Measurements from ENCODE around the gene PACS1.

Gene PACS1

DNA sequence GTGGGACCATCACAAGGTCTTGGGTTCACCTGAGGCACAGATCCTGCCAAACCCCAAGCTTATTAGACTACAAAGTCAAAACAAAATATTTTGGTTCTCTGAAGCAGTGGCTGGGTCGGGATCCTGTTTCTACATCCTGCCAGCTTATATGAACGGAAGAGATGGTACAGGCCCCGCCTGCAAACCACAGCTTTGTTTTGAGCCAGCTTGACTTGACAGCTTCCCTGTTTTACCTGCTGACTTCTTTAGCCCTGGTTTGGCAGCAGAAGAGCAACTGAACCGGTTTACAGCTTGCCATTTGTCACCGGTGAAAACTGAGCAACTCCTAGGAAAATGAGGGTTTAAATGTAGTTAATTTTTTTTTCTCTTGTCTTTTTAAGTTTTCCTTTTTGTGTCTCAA lies 11.4 kb downstream of the PACS1 start:
- Histone ChIP-seq H2BK120ac (ENCODE audit: low read depth, low read length) (no peak overlapping the region), H3K4me2 (ENCODE audit: low read length) (no peak overlapping the region), H2BK15ac (replicated peaks; ENCODE audit: low read depth) (no peak overlapping the region), H4K8ac (ENCODE audit: low read depth, low read length) (no peak overlapping the region), H4K5ac (ENCODE audit: low read length) (no peak overlapping the region), H3K23ac (ENCODE audit: low read length) (no peak overlapping the region), H3K36me3 (ENCODE audit: control insufficient read depth, insufficient read depth, low read length) (no peaks in the 10 kb centered on the region), H3K4ac (ENCODE audit: low read depth, low read length) (no peak overlapping the region), H3K79me1 (ENCODE audit: low read length) (peaks cover 26% of the 10 kb centered on the region), H2BK5ac (ENCODE audit: low read length) (no peak overlapping the region), H3K56ac (ENCODE audit: low read length) (no peak overlapping the region), H3K79me2 (ENCODE audit: control insufficient read depth, insufficient read depth, low read length) (peaks cover 15% of the 10 kb centered on the region), H2AK5ac (ENCODE audit: low read length) (no peak overlapping the region), H3K9ac (ENCODE audit: low read length) (no peak overlapping the region), H3K18ac (ENCODE audit: low read length) (no peak overlapping the region), H3K4me3 (ENCODE audit: low read length) (no peak overlapping the region), H3K4me1 (ENCODE audit: control insufficient read depth, low read depth, low read length) (peaks cover 2% of the 10 kb centered on the region), H3K27me3 (ENCODE audit: insufficient read depth, low read length, poor library complexity) (no peaks in the 10 kb centered on the region), H3K27ac (ENCODE audit: low read depth, low read length) (no peak overlapping the region)
- WGBS (ENCODE audit: extremely low coverage, insufficient coverage, low lambda C conversion rate), result no CpG with 5 or more reads among the region's 5 CpGs
- no peak for DNase-seq

- Histone ChIP-seq H2BK15ac (replicated peaks; ENCODE audit: low read depth) (no peak overlapping the region), H3K36me3 (ENCODE audit: control insufficient read depth, insufficient read depth, low read length) (no peaks in the 10 kb centered on the region), H3K4me3 (ENCODE audit: low read length) (no peak overlapping the region), H4K8ac (ENCODE audit: low read depth, low read length) (no peak overlapping the region), H2BK120ac (ENCODE audit: low read depth, low read length) (no peak overlapping the region), H3K79me1 (ENCODE audit: low read length) (peaks cover 26% of the 10 kb centered on the region), H2AK5ac (ENCODE audit: low read length) (no peak overlapping the region), H3K4me2 (ENCODE audit: low read length) (no peak overlapping the region), H3K18ac (ENCODE audit: low read length) (no peak overlapping the region), H3K27ac (ENCODE audit: low read depth, low read length) (no peak overlapping the region), H3K9ac (ENCODE audit: low read length) (no peak overlapping the region), H2BK5ac (ENCODE audit: low read length) (no peak overlapping the region), H3K23ac (ENCODE audit: low read length) (no peak overlapping the region), H3K4ac (ENCODE audit: low read depth, low read length) (no peak overlapping the region), H4K5ac (ENCODE audit: low read length) (no peak overlapping the region), H3K27me3 (ENCODE audit: insufficient read depth, low read length, poor library complexity) (no peaks in the 10 kb centered on the region), H3K56ac (ENCODE audit: low read length) (no peak overlapping the region), H3K79me2 (ENCODE audit: control insufficient read depth, insufficient read depth, low read length) (peaks cover 15% of the 10 kb centered on the region), H3K4me1 (ENCODE audit: control insufficient read depth, low read depth, low read length) (peaks cover 2% of the 10 kb centered on the region)
- WGBS (ENCODE audit: extremely low coverage, insufficient coverage, low lambda C conversion rate), result no CpG with 5 or more reads among the region's 4 CpGs
- DNase-seq, result no peak
Observed at GRCh38 chr11:66082946-66083698, 13.1 kb downstream of the PACS1 start.

- no peak overlapping the region for H3K18ac ChIP-seq (ENCODE audit: low read length)
- H3K79me2 ChIP-seq (ENCODE audit: control insufficient read depth, insufficient read depth, low read length), result peaks cover 16% of the 10 kb centered on the region
- H2BK5ac ChIP-seq (ENCODE audit: low read length), result no peak overlapping the region
- H2AK5ac ChIP-seq (ENCODE audit: low read length), result no peak overlapping the region
- H2BK120ac ChIP-seq (ENCODE audit: low read depth, low read length), result no peak overlapping the region
- no peak overlapping the region for H3K4ac ChIP-seq (ENCODE audit: low read depth, low read length)
- no peak overlapping the region for H3K4me2 ChIP-seq (ENCODE audit: low read length)
- H2BK15ac ChIP-seq (replicated peaks; ENCODE audit: low read depth), result no peak overlapping the region
- no peak overlapping the region for H3K9ac ChIP-seq (ENCODE audit: low read length)
- H3K79me1 ChIP-seq (ENCODE audit: low read length), result peaks cover 28% of the 10 kb centered on the region
- no peak for DNase-seq
- no CpG with 5 or more reads among the region's 3 CpGs for WGBS (ENCODE audit: extremely low coverage, insufficient coverage, low lambda C conversion rate)
- no peaks in the 10 kb centered on the region for H3K27me3 ChIP-seq (ENCODE audit: insufficient read depth, low read length, poor library complexity)
- no peak overlapping the region for H4K5ac ChIP-seq (ENCODE audit: low read length)
- H3K36me3 ChIP-seq (ENCODE audit: control insufficient read depth, insufficient read depth, low read length), result no peaks in the 10 kb centered on the region
- no peak overlapping the region for H4K8ac ChIP-seq (ENCODE audit: low read depth, low read length)
- no peak overlapping the region for H3K23ac ChIP-seq (ENCODE audit: low read length)
- no peak overlapping the region for H3K56ac ChIP-seq (ENCODE audit: low read length)
- H3K27ac ChIP-seq (ENCODE audit: low read depth, low read length), result no peak overlapping the region
- no peak overlapping the region for H3K4me3 ChIP-seq (ENCODE audit: low read length)
- H3K4me1 ChIP-seq (ENCODE audit: control insufficient read depth, low read depth, low read length), result peaks cover 2% of the 10 kb centered on the region
Observed at GRCh38 chr11:66083767-66084166, 13.7 kb downstream of the PACS1 start.

GRCh38 chr11:66084821-66085475 lies 14.9 kb downstream of the PACS1 start:
- H4K8ac ChIP-seq (ENCODE audit: low read depth, low read length), result no peak overlapping the region
- no peak overlapping the region for H4K5ac ChIP-seq (ENCODE audit: low read length)
- no peak overlapping the region for H3K18ac ChIP-seq (ENCODE audit: low read length)
- H3K27ac ChIP-seq (ENCODE audit: low read depth, low read length), result no peak overlapping the region
- peaks cover 24% of the 10 kb centered on the region for H3K79me1 ChIP-seq (ENCODE audit: low read length)
- no peaks in the 10 kb centered on the region for H3K27me3 ChIP-seq (ENCODE audit: insufficient read depth, low read length, poor library complexity)
- no peak overlapping the region for H2BK120ac ChIP-seq (ENCODE audit: low read depth, low read length)
- H2BK15ac ChIP-seq (replicated peaks; ENCODE audit: low read depth), result no peak overlapping the region
- no peak overlapping the region for H3K56ac ChIP-seq (ENCODE audit: low read length)
- H2AK5ac ChIP-seq (ENCODE audit: low read length), result no peak overlapping the region
- no peak overlapping the region for H3K9ac ChIP-seq (ENCODE audit: low read length)
- no peak overlapping the region for H3K4ac ChIP-seq (ENCODE audit: low read depth, low read length)
- no peak overlapping the region for H3K4me3 ChIP-seq (ENCODE audit: low read length)
- no peak for DNase-seq
- H2BK5ac ChIP-seq (ENCODE audit: low read length), result no peak overlapping the region
- no peaks in the 10 kb centered on the region for H3K36me3 ChIP-seq (ENCODE audit: control insufficient read depth, insufficient read depth, low read length)
- no peak overlapping the region for H3K23ac ChIP-seq (ENCODE audit: low read length)
- no peak overlapping the region for H3K4me2 ChIP-seq (ENCODE audit: low read length)
- peaks cover 11% of the 10 kb centered on the region for H3K79me2 ChIP-seq (ENCODE audit: control insufficient read depth, insufficient read depth, low read length)
- peaks cover 2% of the 10 kb centered on the region for H3K4me1 ChIP-seq (ENCODE audit: control insufficient read depth, low read depth, low read length)
- no CpG with 5 or more reads among the region's 3 CpGs for WGBS (ENCODE audit: extremely low coverage, insufficient coverage, low lambda C conversion rate)

DNA sequence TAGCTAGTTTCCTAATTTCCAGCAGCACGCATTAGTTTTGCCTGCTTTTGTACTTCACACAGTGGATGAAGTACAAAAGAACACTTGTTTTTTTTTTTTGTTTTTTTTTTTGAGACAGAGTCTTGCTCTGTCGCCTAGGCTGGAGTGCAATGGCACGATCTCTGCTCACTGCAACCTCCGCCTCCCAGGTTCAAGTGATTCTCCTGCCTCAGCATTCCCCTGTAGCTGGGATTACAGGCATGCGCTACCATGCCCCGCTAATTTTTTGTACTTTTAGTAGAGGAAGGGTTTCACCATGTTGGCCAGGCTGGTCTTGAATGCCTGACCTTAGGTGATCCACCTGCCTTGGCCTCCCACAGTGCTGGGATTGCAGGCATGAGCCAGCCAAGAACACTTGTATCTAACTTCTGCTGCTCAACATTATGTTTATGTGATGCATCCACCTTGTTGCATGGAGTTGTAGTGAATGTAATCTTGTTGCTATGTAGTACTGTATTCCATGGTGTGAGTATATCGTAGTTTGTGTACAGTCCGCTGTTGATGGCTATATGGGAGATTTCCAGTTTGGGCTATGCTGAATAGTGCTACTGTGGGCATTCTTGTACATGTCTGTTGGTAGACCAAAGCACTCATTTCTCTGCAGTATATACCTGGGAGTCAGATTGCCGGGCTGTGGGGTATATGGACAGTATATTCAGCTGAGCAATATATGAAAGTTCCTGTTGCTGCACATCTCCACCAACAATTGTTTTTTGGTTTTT lies 17.3 kb downstream of the PACS1 start:
- Histone ChIP-seq H3K79me2 (ENCODE audit: control insufficient read depth, insufficient read depth, low read length) (peaks cover 7% of the 10 kb centered on the region), H3K4me2 (ENCODE audit: low read length) (no peak overlapping the region), H3K9ac (ENCODE audit: low read length) (no peak overlapping the region), H3K27me3 (ENCODE audit: insufficient read depth, low read length, poor library complexity) (no peaks in the 10 kb centered on the region), H4K5ac (ENCODE audit: low read length) (no peak overlapping the region), H3K79me1 (ENCODE audit: low read length) (peaks cover 16% of the 10 kb centered on the region), H3K36me3 (ENCODE audit: control insufficient read depth, insufficient read depth, low read length) (no peaks in the 10 kb centered on the region), H3K27ac (ENCODE audit: low read depth, low read length) (no peak overlapping the region), H2AK5ac (ENCODE audit: low read length) (no peak overlapping the region), H2BK5ac (ENCODE audit: low read length) (no peak overlapping the region), H3K18ac (ENCODE audit: low read length) (no peak overlapping the region), H2BK120ac (ENCODE audit: low read depth, low read length) (no peak overlapping the region), H3K23ac (ENCODE audit: low read length) (no peak overlapping the region), H3K56ac (ENCODE audit: low read length) (no peak overlapping the region), H3K4me1 (ENCODE audit: control insufficient read depth, low read depth, low read length) (peaks cover 2% of the 10 kb centered on the region), H3K4me3 (ENCODE audit: low read length) (no peak overlapping the region), H4K8ac (ENCODE audit: low read depth, low read length) (no peak overlapping the region), H3K4ac (ENCODE audit: low read depth, low read length) (no peak overlapping the region), H2BK15ac (replicated peaks; ENCODE audit: low read depth) (no peak overlapping the region)
- DNase-seq, result no peak
- WGBS (ENCODE audit: extremely low coverage, insufficient coverage, low lambda C conversion rate), result no CpG with 5 or more reads among the region's 9 CpGs

All from mesendoderm (in vitro differentiated cells).